ENCODE results near the gene PGPEP1.

The PGPEP1 gene

GRCh38 chr19:18307271-18307681 lies 33.1 kb upstream of the PGPEP1 start:
- no peak overlapping the region for H3K4me3 ChIP-seq (ENCODE audit: severe bottlenecking)
- TF ChIP-seq, protein P1, sequence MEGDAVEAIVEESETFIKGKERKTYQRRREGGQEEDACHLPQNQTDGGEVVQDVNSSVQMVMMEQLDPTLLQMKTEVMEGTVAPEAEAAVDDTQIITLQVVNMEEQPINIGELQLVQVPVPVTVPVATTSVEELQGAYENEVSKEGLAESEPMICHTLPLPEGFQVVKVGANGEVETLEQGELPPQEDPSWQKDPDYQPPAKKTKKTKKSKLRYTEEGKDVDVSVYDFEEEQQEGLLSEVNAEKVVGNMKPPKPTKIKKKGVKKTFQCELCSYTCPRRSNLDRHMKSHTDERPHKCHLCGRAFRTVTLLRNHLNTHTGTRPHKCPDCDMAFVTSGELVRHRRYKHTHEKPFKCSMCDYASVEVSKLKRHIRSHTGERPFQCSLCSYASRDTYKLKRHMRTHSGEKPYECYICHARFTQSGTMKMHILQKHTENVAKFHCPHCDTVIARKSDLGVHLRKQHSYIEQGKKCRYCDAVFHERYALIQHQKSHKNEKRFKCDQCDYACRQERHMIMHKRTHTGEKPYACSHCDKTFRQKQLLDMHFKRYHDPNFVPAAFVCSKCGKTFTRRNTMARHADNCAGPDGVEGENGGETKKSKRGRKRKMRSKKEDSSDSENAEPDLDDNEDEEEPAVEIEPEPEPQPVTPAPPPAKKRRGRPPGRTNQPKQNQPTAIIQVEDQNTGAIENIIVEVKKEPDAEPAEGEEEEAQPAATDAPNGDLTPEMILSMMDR (IDR thresholded peaks at IDR 0.05; ENCODE audit: poor library complexity, severe bottlenecking) = no peak
- H3K27me3 ChIP-seq (ENCODE audit: insufficient read depth, poor library complexity, severe bottlenecking) = no peaks in the 10 kb centered on the region
- no peak for ATAC-seq (ENCODE audit: low read depth)
- no peaks in the 10 kb centered on the region for H3K9me3 ChIP-seq (ENCODE audit: severe bottlenecking)
- no peak for DNase-seq (ENCODE audit: low spot score)
- H3K27ac ChIP-seq (ENCODE audit: poor library complexity, severe bottlenecking) = no peak overlapping the region
- peaks cover 11% of the 10 kb centered on the region for H3K4me1 ChIP-seq (ENCODE audit: insufficient read depth, poor library complexity, severe bottlenecking)
- peaks cover 52% of the 10 kb centered on the region for H3K36me3 ChIP-seq (ENCODE audit: low read depth)

DNA sequence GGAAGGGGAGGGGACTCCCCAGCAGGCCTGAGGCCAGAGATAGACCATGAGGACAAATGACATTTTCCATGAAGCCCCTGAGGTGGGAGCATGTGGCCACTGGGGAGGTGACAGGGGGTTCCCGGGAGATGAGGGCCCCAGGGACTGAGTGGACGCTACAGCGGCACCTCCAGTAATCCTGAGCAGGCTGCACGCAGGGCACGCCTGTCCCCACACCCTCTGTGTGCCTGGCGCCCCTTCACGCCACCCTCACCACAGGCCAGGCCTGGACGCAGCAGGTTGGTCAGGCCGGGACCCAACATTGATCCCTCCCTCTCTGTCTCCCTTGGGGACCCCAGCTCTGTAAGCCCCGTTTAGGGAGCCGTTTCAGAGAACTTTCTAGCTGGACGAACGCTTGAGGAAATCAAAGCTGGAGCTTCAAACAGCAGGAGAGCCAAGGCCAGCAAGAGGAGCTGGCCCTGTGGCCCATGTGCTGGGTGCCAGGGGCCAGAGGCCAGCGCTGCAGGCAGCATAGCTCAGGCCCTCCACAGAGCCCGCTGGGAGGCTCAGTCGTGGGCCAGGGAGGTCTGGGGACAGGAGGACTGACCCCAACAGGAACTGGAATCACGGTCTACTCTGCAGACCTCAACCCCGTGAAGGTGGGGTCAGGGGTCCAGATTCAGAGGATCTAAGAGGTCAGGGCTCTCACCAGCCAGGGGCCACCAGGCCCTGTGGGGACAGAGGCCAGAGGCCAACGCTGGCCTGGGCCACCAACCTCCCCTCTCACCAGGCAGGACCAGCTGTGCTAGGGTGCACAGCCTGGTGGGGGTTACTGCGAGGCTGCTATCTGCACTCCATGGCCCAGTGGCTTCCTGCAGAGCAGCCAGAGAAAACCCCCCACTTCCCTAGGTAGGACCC lies 32.1 kb upstream of the PGPEP1 start:
- H3K4me1 ChIP-seq (ENCODE audit: insufficient read depth, poor library complexity, severe bottlenecking) = peaks cover 11% of the 10 kb centered on the region
- H3K27me3 ChIP-seq (ENCODE audit: insufficient read depth, poor library complexity, severe bottlenecking) = no peaks in the 10 kb centered on the region
- TF ChIP-seq, protein P1 (IDR thresholded peaks at IDR 0.05; ENCODE audit: poor library complexity, severe bottlenecking) = no peak
- H3K27ac ChIP-seq (ENCODE audit: poor library complexity, severe bottlenecking) = no peak overlapping the region
- no peaks in the 10 kb centered on the region for H3K9me3 ChIP-seq (ENCODE audit: severe bottlenecking)
- H3K36me3 ChIP-seq (ENCODE audit: low read depth) = peaks cover 62% of the 10 kb centered on the region
- ATAC-seq (ENCODE audit: low read depth) = no peak
- H3K4me3 ChIP-seq (ENCODE audit: severe bottlenecking) = no peak overlapping the region
- no peak for DNase-seq (ENCODE audit: low spot score)

- peaks cover 11% of the 10 kb centered on the region for H3K4me1 ChIP-seq (ENCODE audit: insufficient read depth, poor library complexity, severe bottlenecking)
- TF ChIP-seq, protein P1 (IDR thresholded peaks at IDR 0.05; ENCODE audit: poor library complexity, severe bottlenecking) = no peak
- no peak overlapping the region for H3K27ac ChIP-seq (ENCODE audit: poor library complexity, severe bottlenecking)
Measured at GRCh38 chr19:18308948-18309325, 31.5 kb upstream of the PGPEP1 start.

GRCh38 chr19:18309525-18310064 lies 30.8 kb upstream of the PGPEP1 start:
- no peaks in the 10 kb centered on the region for H3K27me3 ChIP-seq (ENCODE audit: insufficient read depth, poor library complexity, severe bottlenecking)
- no peak overlapping the region for H3K4me3 ChIP-seq (ENCODE audit: severe bottlenecking)
- no peak for ATAC-seq (ENCODE audit: low read depth)
- H3K36me3 ChIP-seq (ENCODE audit: low read depth) = peaks cover 75% of the 10 kb centered on the region
- no peak for DNase-seq (ENCODE audit: low spot score)
- peaks cover 6% of the 10 kb centered on the region for H3K4me1 ChIP-seq (ENCODE audit: insufficient read depth, poor library complexity, severe bottlenecking)
- TF ChIP-seq, protein P1 (IDR thresholded peaks at IDR 0.05; ENCODE audit: poor library complexity, severe bottlenecking) = no peak
- H3K9me3 ChIP-seq (ENCODE audit: severe bottlenecking) = no peaks in the 10 kb centered on the region
- no peak overlapping the region for H3K27ac ChIP-seq (ENCODE audit: poor library complexity, severe bottlenecking)

More at GRCh38 chr19:18308948-18309325, 31.5 kb upstream of the PGPEP1 start:
- H3K36me3 ChIP-seq (ENCODE audit: low read depth) = peaks cover 68% of the 10 kb centered on the region
- ATAC-seq (ENCODE audit: low read depth) (no peak), DNase-seq (ENCODE audit: low spot score) (no peak)
- no peaks in the 10 kb centered on the region for H3K9me3 ChIP-seq (ENCODE audit: severe bottlenecking)
- H3K4me3 ChIP-seq (ENCODE audit: severe bottlenecking) = no peak overlapping the region
- H3K27me3 ChIP-seq (ENCODE audit: insufficient read depth, poor library complexity, severe bottlenecking) = no peaks in the 10 kb centered on the region
